PC-9 (cell line): ENCODE data around the gene LDLRAD3. TPM values are rescaled to one million over a fixed set of nuclear protein-coding genes. Genes with fewer than 3 reads are reported as not detected.

Experiments
- BruUV-seq: library from RNA; stranded (reverse); fragments of 400-500 nt; replicated peaks from 2 replicates; lab custom pipeline; 2021; lab: Mats Ljungman, UMichigan
- CTCF ChIA-PET: fragments of 300-600 bp; sonication (Branson Sonifier 250); formaldehyde crosslinking; loops from one replicate; lab custom pipeline; 2022; ENCODE audit warnings: antibody characterized with exemption; lab: Charles Lee
- POLR2A ChIA-PET: fragments of 300-600 bp; sonication (Branson Sonifier 250); formaldehyde crosslinking; loops from one replicate; lab custom pipeline; 2022; ENCODE audit warnings: antibody characterized with exemption; ENCODE audit not compliant: unreplicated experiment; lab: Charles Lee
- DNase-seq, 2 experiments: peaks; one replicate each; pipeline versions ENCODE4 v3.0.0 to v3.0.0-alpha.2; 2015 to 2022; ENCODE audit warnings: mixed read lengths in 1 of 2
- H2AFZ ChIP-seq: fragments of 200-600 bp; sonication (generic); 2 replicates; pipeline ENCODE4 v1.8.1; 2017; ENCODE audit warnings: antibody characterized with exemption
- H3F3A ChIP-seq: fragments of 200-600 bp; sonication (generic); 2 replicates; pipeline ENCODE4 v1.8.1; 2017; ENCODE audit warnings: antibody characterized with exemption, mild to moderate bottlenecking, low read depth; ENCODE audit not compliant: insufficient read depth
- H3K27ac ChIP-seq: fragments of 200-600 bp; sonication (generic); 2 replicates; pipeline ENCODE4 v1.6.1; 2016; ENCODE audit warnings: mixed run types
- H3K27me3 ChIP-seq: fragments of 200-600 bp; sonication (generic); 2 replicates; pipeline ENCODE4 v1.6.1; 2016; ENCODE audit warnings: low read depth, mixed run types; ENCODE audit not compliant: insufficient read depth
- H3K36me3 ChIP-seq: fragments of 200-600 bp; sonication (generic); 2 replicates; pipeline ENCODE4 v1.6.1; 2016; ENCODE audit warnings: low read depth, mixed run types
- H3K4me1 ChIP-seq: fragments of 200-600 bp; sonication (generic); replicated peaks from 2 replicates; pipeline ENCODE4 v1.6.1; 2016; ENCODE audit warnings: mixed run types; ENCODE audit not compliant: insufficient read depth
- H3K4me2 ChIP-seq: fragments of 200-600 bp; sonication (generic); 2 replicates; pipeline ENCODE4 v1.6.1; 2017; ENCODE audit warnings: mixed run types
- H3K4me3 ChIP-seq: fragments of 200-600 bp; sonication (generic); 2 replicates; pipeline ENCODE4 v1.6.1; 2016; ENCODE audit warnings: mixed run types
- H3K79me2 ChIP-seq: fragments of 200-600 bp; sonication (generic); 2 replicates; pipeline ENCODE4 v1.6.1; 2017; ENCODE audit warnings: low read depth, mixed run types
- H3K9me2 ChIP-seq: fragments of 200-600 bp; sonication (generic); 2 replicates; pipeline ENCODE4 v1.8.1; 2017; ENCODE audit warnings: mild to moderate bottlenecking; ENCODE audit not compliant: insufficient read depth
- H3K9me3 ChIP-seq: fragments of 200-600 bp; sonication (generic); 2 replicates; pipeline ENCODE4 v1.8.1; 2016; ENCODE audit warnings: low read depth; ENCODE audit not compliant: insufficient read depth
- H4K20me1 ChIP-seq: fragments of 200-600 bp; sonication (generic); 2 replicates; pipeline ENCODE4 v1.8.1; 2017; ENCODE audit not compliant: insufficient read depth
- EZH2 ChIP-seq: fragments of 200-600 bp; sonication (generic); IDR thresholded peaks from 2 replicates; pipeline ENCODE4 v1.8.0; 2017; ENCODE audit warnings: antibody characterized with exemption, low read depth
- intact Hi-C: fragments of 100-400 bp; cut with micrococcal nuclease; formaldehyde crosslinking; loops from one replicate; pipeline ENCODE4 v1.10.0; 2022; ENCODE audit not compliant: unreplicated experiment
- total RNA-seq: library from RNA; stranded (reverse); gene quantifications from 2 replicates; pipeline ENCODE4 v1.2.3, GENCODE V29; 2021
- TF ChIP-seq, protein P1 (sequence below): fragments of 200-600 bp; sonication (generic); conservative IDR thresholded peaks from 2 replicates; pipeline ENCODE4 v1.6.1; 2017; ENCODE audit warnings: mixed run types, antibody characterized with exemption, mild to moderate bottlenecking, moderate library complexity

Gene LDLRAD3
- total RNA-seq, 1 experiment from 2014 or later, result 15.9 TPM

DNA sequence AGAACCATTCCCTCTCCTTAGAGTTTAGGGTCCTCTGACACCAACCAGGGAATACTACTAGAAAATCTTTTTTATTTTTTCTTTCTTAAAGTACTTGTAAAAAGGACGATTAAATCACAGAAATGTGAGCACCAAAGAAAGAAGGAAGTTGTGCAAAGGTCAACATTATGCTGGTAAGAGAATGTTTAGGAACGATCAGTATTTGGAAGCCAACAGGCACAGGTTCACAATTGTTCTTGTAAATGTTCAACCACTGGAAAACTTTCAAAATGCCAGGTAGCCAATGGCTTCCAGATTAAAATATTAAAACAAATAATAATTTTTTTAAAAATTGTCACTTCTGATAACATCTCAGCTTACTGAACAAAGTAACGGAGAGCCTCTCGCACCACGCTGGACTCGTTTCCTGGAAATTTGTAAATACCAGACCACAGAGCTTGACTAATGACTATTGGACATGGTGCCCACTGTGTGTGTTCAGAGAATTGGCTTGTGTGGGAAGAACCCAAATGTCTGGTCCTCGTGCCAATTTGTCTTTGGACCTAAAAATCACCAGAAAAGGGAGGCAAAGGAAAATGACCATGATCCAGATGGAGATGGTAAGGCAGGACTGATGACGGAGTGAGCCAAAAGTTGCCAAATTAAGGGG is 324.6 kb downstream of the LDLRAD3 start:
- H4K20me1 ChIP-seq, result no peaks in the 10 kb centered on the region
- H3K27ac ChIP-seq, result no peak overlapping the region
- no peak for DNase-seq
- no peaks in the 10 kb centered on the region for H3K36me3 ChIP-seq
- no peaks in the 10 kb centered on the region for H3K27me3 ChIP-seq
- H3K79me2 ChIP-seq, result no peaks in the 10 kb centered on the region
- H3K4me3 ChIP-seq, result no peak overlapping the region
- no peaks in the 10 kb centered on the region for H3K9me2 ChIP-seq
- no peaks in the 10 kb centered on the region for H3F3A ChIP-seq
- no peak overlapping the region for H3K4me2 ChIP-seq
- intact Hi-C loops, result no loop called here
- BruUV-seq, result no TSS peak
- no peaks in the 10 kb centered on the region for H3K9me3 ChIP-seq
- ChIA-PET POLR2A (no interaction called here), CTCF (no interaction called here)
- H2AFZ ChIP-seq, result no peak overlapping the region
- TF ChIP-seq EZH2, result no peak
- TF ChIP-seq, protein P1, sequence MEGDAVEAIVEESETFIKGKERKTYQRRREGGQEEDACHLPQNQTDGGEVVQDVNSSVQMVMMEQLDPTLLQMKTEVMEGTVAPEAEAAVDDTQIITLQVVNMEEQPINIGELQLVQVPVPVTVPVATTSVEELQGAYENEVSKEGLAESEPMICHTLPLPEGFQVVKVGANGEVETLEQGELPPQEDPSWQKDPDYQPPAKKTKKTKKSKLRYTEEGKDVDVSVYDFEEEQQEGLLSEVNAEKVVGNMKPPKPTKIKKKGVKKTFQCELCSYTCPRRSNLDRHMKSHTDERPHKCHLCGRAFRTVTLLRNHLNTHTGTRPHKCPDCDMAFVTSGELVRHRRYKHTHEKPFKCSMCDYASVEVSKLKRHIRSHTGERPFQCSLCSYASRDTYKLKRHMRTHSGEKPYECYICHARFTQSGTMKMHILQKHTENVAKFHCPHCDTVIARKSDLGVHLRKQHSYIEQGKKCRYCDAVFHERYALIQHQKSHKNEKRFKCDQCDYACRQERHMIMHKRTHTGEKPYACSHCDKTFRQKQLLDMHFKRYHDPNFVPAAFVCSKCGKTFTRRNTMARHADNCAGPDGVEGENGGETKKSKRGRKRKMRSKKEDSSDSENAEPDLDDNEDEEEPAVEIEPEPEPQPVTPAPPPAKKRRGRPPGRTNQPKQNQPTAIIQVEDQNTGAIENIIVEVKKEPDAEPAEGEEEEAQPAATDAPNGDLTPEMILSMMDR, result no peak
- H3K4me1 ChIP-seq, result no peaks in the 10 kb centered on the region

DNA sequence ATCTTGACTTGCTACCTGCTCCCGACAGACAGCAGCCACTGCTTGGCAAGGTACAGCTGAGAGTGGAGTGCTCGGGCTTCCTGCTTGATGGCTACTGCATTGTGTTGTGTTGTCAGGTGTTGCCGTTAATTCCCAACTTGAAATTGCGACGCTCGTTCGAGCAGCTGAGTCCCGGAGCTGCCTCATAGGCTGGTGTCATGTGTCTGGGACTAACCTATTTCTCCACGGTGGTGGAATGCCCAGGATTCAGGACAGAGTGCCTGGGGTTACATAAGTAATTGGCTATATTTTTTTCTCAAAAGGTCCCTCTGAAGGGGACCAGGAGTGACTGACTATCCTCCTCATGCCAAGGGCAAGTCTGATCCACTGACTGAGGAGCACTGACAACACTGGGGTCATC is 326.8 kb downstream of the LDLRAD3 start:
- H3K4me3 ChIP-seq, result no peak overlapping the region
- CTCF ChIA-PET, result no interaction called here
- no peaks in the 10 kb centered on the region for H3K9me3 ChIP-seq
- H2AFZ ChIP-seq, result no peak overlapping the region
- no TSS peak for BruUV-seq
- DNase-seq, result no peak
- TF ChIP-seq EZH2, result no peak
- TF ChIP-seq, protein P1, result no peak
- intact Hi-C loops, result no loop called here
- H3K4me2 ChIP-seq, result no peak overlapping the region
- H3F3A ChIP-seq, result no peaks in the 10 kb centered on the region
- H3K27ac ChIP-seq, result no peak overlapping the region
- H3K27me3 ChIP-seq, result no peaks in the 10 kb centered on the region
- no peaks in the 10 kb centered on the region for H4K20me1 ChIP-seq
- no peaks in the 10 kb centered on the region for H3K79me2 ChIP-seq
- H3K4me1 ChIP-seq, result no peaks in the 10 kb centered on the region
- no peaks in the 10 kb centered on the region for H3K9me2 ChIP-seq
- H3K36me3 ChIP-seq, result no peaks in the 10 kb centered on the region
- POLR2A ChIA-PET, result no interaction called here

DNA sequence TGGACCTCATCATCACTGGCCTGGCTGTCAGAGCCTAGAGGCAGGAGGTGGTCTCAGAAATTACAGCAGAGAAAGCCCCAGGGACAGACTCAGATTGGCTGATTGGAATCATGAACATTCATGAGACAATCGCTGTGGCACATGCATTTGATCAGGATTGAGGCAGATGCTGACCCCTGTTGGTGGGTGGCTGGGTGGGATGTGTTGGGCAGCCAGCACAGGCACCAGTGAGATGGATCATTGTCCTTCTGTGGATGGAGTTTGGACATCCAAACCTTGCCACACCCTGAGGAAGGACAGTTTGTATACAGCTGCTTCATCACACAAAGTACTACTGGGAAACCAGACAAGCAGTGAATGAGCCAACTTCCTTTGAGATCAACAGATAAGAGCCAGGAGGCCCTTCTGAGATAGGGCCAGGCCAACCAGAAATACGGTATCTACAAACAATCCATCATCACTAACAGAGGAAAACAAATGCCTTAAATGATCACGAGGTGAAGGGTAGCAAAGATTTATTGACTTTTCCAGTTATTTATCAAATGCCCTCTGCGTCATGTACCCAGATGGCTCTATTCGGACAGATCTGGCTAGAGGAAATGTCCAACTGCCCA is 328.0 kb downstream of the LDLRAD3 start:
- BruUV-seq, result no TSS peak
- TF ChIP-seq, protein P1, result no peak
- TF ChIP-seq EZH2, result no peak
- no peak for DNase-seq
- intact Hi-C loops, result no loop called here
- Histone ChIP-seq H3K4me3 (no peak overlapping the region), H3K4me1 (no peaks in the 10 kb centered on the region), H3K36me3 (no peaks in the 10 kb centered on the region), H3K27ac (no peak overlapping the region), H3K27me3 (no peaks in the 10 kb centered on the region), H4K20me1 (no peaks in the 10 kb centered on the region), H3K4me2 (no peak overlapping the region), H3K9me2 (no peaks in the 10 kb centered on the region), H3K79me2 (no peaks in the 10 kb centered on the region), H3F3A (no peaks in the 10 kb centered on the region), H2AFZ (no peak overlapping the region), H3K9me3 (no peaks in the 10 kb centered on the region)
- ChIA-PET POLR2A (no interaction called here), CTCF (no interaction called here)
